Tibial nerve (tissue), 4 donors: ENCODE results near the gene GRAMD1A.

Experiments used
- CTCF ChIP-seq, 5 experiments: fragments of 200-600 bp in 3 of 5; fragments of 450-650 bp in 2 of 5; sonication (generic) in 3 of 5; IDR thresholded peaks; one replicate each; pipeline ENCODE4 v1.5.1; 2016 to 2019; ENCODE audit warnings: antibody characterized with exemption in 5 of 5, mild to moderate bottlenecking in 3 of 5, moderate library complexity in 2 of 5
- EP300 ChIP-seq, 2 donors: sonication (generic); formaldehyde crosslinking; IDR thresholded peaks; one replicate each; pipeline ENCODE4 v1.6.1; 2017; ENCODE audit warnings: antibody characterized with exemption in 2 of 2, mild to moderate bottlenecking in 1 of 2
- POLR2A ChIP-seq, 2 donors: fragments of 450-650 bp; IDR thresholded peaks; one replicate each; pipeline ENCODE4 v1.6.1; 2017; ENCODE audit warnings: antibody characterized with exemption in 2 of 2, mild to moderate bottlenecking in 2 of 2, moderate library complexity in 2 of 2

DNA sequence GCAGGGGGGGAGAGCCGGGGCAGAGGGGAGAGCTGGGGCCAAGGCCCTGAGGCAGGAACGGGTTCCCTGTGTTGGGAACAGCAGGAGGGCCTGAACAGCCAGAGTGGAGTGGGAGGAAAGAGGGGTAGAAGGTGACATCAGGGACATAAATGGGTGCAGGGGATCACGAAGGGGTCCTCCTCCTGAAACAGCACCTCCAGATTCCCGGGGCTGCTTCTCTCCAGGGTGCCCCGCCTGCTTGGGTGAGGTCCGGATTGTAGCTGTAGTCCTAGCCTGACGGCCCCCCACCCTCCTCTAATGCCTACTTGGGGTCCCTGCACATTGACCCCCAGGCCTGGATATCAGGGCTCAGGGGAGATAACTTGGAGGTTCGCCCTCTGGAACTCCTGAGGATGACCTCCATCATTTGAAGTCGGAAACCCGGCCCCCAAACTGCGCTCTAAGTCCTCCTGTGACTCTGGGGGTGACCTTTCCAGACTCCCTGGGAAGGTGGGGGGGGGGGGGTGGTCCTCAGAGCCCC, 29.7 kb downstream of the GRAMD1A start:
- TF ChIP-seq CTCF (IDR thresholded peaks at IDR 0.05) (no peak), EP300 (IDR thresholded peaks at IDR 0.05) (no peak), POLR2A (IDR thresholded peaks at IDR 0.05) (no peak)
